ENCODE results near the gene SLC5A6. TPM values are rescaled to one million over a fixed set of nuclear protein-coding genes. Genes with fewer than 3 reads are reported as not detected.
A peak's percentile ranks its signal among the peaks of the same experiment; 100 is the strongest.

Gene SLC5A6
- total and polyA plus RNA-seq, 2 experiments from 2014 or later = 28.4 to 40.8 TPM

DNA sequence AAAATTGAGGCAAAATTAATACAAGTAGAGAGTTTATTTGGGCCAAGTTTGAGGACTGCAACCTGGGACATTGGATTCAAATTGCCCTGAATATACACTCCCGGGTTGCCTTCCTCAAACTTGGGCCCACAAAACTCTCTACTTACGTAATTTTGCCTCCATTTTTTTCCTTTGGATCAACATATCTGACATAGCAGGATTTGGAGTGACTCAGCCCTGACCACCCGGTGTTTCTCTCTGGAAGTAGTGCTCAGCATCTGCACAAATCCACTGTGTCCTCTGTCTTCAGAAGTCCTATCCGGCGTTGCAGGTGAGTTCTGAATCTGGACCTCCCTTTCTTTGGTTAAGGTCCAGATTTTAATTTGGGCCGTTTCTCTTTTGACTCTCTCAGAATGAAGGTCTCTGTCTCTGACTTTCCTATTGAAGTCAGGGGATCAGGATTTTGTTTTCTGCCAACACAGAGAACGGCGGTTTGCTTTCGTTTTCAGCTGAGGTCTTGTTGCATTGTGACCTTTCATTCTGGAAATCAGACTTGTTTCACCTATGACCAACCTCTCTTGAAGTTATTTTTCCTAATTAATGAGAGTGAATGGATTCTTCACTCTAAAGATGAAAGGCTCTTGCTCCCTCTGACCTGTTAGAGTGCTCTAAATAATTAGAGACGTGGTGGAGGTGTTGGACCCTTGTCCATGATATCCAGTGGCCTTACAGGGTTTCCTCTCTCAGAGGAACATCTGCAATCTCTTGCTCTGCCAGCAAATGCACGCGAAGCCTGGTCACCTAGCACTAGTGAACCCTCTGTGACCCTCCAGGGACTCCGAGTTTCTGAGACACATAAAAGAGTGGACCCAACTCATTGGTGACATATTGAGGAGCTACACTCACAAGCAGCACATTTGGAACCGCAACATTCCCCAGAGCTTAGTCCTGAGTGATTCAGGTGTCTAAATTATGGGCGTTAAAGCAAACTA, 49.6 kb downstream of the SLC5A6 start:
- Histone ChIP-seq H3K4me3 (no peak overlapping the region), H3K36me3 (no peaks in the 10 kb centered on the region), H3K9me3 (ENCODE audit: low read depth) (no peaks in the 10 kb centered on the region), H3K27me3 (no peaks in the 10 kb centered on the region), H3K4me1 (ENCODE audit: low read depth) (peaks cover 4% of the 10 kb centered on the region), H3K27ac (no peak overlapping the region)
- TF ChIP-seq, protein P1, sequence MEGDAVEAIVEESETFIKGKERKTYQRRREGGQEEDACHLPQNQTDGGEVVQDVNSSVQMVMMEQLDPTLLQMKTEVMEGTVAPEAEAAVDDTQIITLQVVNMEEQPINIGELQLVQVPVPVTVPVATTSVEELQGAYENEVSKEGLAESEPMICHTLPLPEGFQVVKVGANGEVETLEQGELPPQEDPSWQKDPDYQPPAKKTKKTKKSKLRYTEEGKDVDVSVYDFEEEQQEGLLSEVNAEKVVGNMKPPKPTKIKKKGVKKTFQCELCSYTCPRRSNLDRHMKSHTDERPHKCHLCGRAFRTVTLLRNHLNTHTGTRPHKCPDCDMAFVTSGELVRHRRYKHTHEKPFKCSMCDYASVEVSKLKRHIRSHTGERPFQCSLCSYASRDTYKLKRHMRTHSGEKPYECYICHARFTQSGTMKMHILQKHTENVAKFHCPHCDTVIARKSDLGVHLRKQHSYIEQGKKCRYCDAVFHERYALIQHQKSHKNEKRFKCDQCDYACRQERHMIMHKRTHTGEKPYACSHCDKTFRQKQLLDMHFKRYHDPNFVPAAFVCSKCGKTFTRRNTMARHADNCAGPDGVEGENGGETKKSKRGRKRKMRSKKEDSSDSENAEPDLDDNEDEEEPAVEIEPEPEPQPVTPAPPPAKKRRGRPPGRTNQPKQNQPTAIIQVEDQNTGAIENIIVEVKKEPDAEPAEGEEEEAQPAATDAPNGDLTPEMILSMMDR (IDR thresholded peaks at IDR 0.05; ENCODE audit: low read depth, low read length) = no peak
- peak in 1 of 2 donors; percentile 42 for DNase-seq (ENCODE audit: low read depth in 1 of 2, low spot score in 1 of 2)

DNA sequence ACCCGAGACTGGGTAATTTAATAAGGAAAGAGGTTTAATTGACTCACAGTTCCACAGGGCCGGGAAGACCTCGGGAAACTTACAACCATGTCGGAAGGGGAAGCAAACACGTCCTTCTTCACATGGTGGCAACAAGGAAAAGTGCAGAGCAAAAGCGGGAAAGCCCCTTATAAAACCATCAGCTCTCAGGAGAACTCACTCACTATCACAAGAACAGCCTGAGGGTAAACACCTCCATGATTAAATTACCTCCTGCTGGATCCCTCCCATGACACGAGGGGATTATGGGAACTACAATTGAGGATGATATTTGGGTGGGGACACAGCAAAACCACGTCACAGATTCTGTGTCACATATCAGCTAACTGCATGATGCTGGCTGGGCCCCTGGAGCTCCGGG, 51.9 kb downstream of the SLC5A6 start:
- Histone ChIP-seq H3K27me3 (no peaks in the 10 kb centered on the region), H3K27ac (no peak overlapping the region), H3K4me1 (ENCODE audit: low read depth) (peaks cover under 1% of the 10 kb centered on the region), H3K36me3 (no peaks in the 10 kb centered on the region), H3K9me3 (ENCODE audit: low read depth) (no peaks in the 10 kb centered on the region), H3K4me3 (no peak overlapping the region)
- TF ChIP-seq, protein P1 (IDR thresholded peaks at IDR 0.05; ENCODE audit: low read depth, low read length) = no peak
- DNase-seq (ENCODE audit: low read depth in 1 of 2, low spot score in 1 of 2) = no peak

DNA sequence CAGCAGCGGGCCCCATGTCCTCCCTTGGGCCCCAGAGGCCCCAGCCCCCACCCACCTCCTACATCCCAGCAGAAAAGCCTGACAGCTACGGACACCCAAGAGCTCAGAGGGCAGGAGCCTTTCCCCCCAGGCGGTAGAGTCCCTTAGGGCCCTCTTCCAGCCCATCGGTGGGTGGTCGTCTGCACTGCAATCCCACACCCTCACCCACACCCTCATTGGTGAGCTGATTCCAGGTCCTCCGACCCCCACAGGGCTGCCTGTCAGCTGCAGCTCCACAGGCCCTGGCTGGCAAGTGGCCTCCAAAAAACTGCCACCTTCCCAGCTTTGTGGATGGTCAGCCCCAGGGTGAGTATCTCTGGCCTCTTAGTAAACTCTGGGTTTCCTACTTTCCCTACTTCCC, 52.8 kb downstream of the SLC5A6 start:
- DNase-seq (ENCODE audit: low read depth in 1 of 2, low spot score in 1 of 2) = no peak
- H3K27ac ChIP-seq = no peak overlapping the region
- peaks cover 9% of the 10 kb centered on the region for H3K4me1 ChIP-seq (ENCODE audit: low read depth)
- H3K4me3 ChIP-seq = no peak overlapping the region
- no peaks in the 10 kb centered on the region for H3K27me3 ChIP-seq
- TF ChIP-seq, protein P1 (IDR thresholded peaks at IDR 0.05; ENCODE audit: low read depth, low read length) = no peak
- H3K9me3 ChIP-seq (ENCODE audit: low read depth) = no peaks in the 10 kb centered on the region
- H3K36me3 ChIP-seq = no peaks in the 10 kb centered on the region

DNA sequence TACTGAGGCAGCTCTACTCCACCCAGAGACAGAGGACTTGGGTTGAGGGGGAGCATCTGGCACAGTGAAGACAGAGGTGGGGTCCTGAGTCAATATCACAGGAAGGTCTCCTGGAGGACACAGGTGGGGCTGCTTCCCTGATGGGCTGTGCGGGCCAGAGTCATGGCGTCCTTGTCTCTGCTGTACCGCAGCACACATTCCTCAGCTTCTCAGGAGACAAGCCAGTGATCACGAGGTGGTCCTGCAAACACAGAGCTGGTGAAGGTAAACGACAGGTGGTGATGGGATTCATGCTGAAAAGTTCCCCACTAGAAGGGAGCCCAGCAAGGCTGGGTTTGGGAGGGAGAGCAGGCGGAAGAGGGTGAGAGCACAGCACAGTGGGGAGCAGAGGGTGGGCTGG, 53.6 kb downstream of the SLC5A6 start:
- Histone ChIP-seq H3K4me1 (ENCODE audit: low read depth) (peaks cover 9% of the 10 kb centered on the region), H3K4me3 (no peak overlapping the region), H3K36me3 (no peaks in the 10 kb centered on the region), H3K27me3 (no peaks in the 10 kb centered on the region), H3K9me3 (ENCODE audit: low read depth) (no peaks in the 10 kb centered on the region), H3K27ac (no peak overlapping the region)
- TF ChIP-seq, protein P1 (IDR thresholded peaks at IDR 0.05; ENCODE audit: low read depth, low read length) = no peak
- no peak for DNase-seq (ENCODE audit: low read depth in 1 of 2, low spot score in 1 of 2)

DNA sequence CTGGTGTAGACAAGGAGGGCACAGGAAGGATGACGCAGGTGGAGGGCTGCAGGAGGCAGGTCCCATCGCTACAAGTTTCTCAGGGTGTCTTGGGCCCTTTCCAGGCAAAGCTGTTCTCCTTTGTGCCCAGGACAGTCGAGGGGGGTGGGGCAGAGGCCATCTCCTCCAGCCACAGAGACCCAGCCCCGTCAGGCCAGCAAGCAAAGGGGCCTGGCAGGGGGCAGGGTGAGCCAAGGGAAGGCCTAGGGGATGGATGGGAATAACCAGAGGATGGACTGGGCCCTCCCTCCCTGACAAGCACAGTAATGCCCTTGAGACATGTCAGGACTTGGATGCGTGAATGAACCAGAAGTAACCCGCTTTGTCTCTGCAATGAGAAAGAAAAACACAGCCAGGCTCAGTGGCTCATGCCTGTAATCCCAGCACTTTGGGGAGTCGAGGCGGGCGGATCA, 57.0 kb downstream of the SLC5A6 start:
- DNase-seq (ENCODE audit: low read depth in 1 of 2, low spot score in 1 of 2) = no peak
- TF ChIP-seq, protein P1 (IDR thresholded peaks at IDR 0.05; ENCODE audit: low read depth, low read length) = no peak
- no peaks in the 10 kb centered on the region for H3K9me3 ChIP-seq (ENCODE audit: low read depth)

More for the DNA sequence above, 57.0 kb downstream of the SLC5A6 start:
- Histone ChIP-seq H3K4me3 (no peak overlapping the region), H3K36me3 (no peaks in the 10 kb centered on the region), H3K27ac (no peak overlapping the region), H3K4me1 (ENCODE audit: low read depth) (peaks cover 9% of the 10 kb centered on the region), H3K27me3 (no peaks in the 10 kb centered on the region)
